Loucy (cell line): ENCODE data around the gene SERPINB7.

ENCODE experiments used
- CTCF ChIP-seq: fragments of 200-600 bp; sonication (generic); conservative IDR thresholded peaks from 2 replicates; pipeline ENCODE4 v1.5.1; 2014; ENCODE audit warnings: mild to moderate bottlenecking, antibody characterized with exemption, low read length
- EZH2phosphoT487 ChIP-seq: fragments of 200-600 bp; IDR thresholded peaks from 2 replicates; pipeline ENCODE4 v1.6.1; 2018; ENCODE audit warnings: antibody characterized with exemption, mild to moderate bottlenecking, moderate library complexity, borderline replicate concordance

GRCh38 chr18:63828656-63829055 lies 53.4 kb downstream of the SERPINB7 start:
- no peak for TF ChIP-seq CTCF
- no peak for TF ChIP-seq EZH2phosphoT487
